Muscle layer of colon (tissue), 2 donors: Measurements from ENCODE around the gene IRF7.

ENCODE experiments used
- H3K27ac ChIP-seq: one replicate; pipeline ENCODE4 v1.7.0; 2013; ENCODE audit warnings: low read depth, mild to moderate bottlenecking, low read length, moderate library complexity
- H3K27me3 ChIP-seq, 2 donors: one replicate each; pipeline ENCODE4 v1.7.0; 2013; ENCODE audit warnings: low read length in 2 of 2, mild to moderate bottlenecking in 2 of 2; ENCODE audit not compliant: insufficient read depth in 2 of 2, control insufficient read depth in 1 of 2
- H3K36me3 ChIP-seq: one replicate; pipeline ENCODE4 v1.7.0; 2013; ENCODE audit warnings: mild to moderate bottlenecking, low read length; ENCODE audit not compliant: insufficient read depth
- H3K4me1 ChIP-seq: one replicate; pipeline ENCODE4 v1.7.0; 2013; ENCODE audit warnings: mild to moderate bottlenecking, low read length; ENCODE audit not compliant: insufficient read depth
- H3K4me3 ChIP-seq, 2 donors: one replicate each; pipeline ENCODE4 v1.7.0; 2013; ENCODE audit warnings: low read length in 2 of 2, low read depth in 1 of 2, mild to moderate bottlenecking in 1 of 2, moderate library complexity in 1 of 2
- H3K9ac ChIP-seq: one replicate; pipeline ENCODE4 v1.7.0; 2013; ENCODE audit warnings: low read length
- H3K9me3 ChIP-seq: one replicate; pipeline ENCODE4 v1.7.0; 2013; ENCODE audit warnings: mild to moderate bottlenecking, low read length
- donor health status: abdominal sarcoma.
- donor health status: Adenocarcinoma of cecum.

IRF7 gene

DNA sequence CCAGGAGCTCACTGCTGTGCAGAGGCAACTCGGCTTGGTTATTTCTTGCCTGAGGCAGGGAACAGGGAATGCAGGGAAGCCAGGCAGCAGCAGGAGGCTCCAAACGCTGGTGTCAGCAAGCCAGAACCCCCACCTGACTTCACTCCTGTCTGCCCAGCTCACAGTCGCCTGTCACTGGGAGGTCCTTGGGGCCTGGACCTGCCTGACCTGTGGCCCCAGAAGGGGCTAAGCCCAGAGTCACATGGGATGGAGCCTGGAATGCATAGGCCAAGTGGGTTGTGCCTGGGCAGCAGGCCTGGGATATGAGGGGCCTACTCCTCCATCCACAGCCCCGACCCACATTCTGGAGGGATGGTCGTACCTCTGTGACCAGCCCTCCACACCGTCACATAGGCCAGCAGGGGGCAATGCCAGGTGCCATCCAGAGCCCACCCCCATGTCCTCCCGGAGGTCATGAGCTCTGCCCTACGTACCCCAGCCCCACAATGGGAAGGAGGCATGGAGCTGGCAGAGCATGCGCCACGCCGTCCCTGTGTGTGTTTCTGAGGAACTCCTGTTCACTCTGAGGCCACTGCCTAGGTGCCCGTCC is 49.7 kb downstream of the IRF7 start:
- H3K27me3 ChIP-seq, result peaks cover 0 to 4% of the 10 kb centered on the region in 2 donors
- no peak overlapping the region for H3K27ac ChIP-seq
- no peak overlapping the region for H3K4me3 ChIP-seq
- no peaks in the 10 kb centered on the region for H3K9me3 ChIP-seq
- H3K9ac ChIP-seq, result no peak overlapping the region
- peaks cover 7% of the 10 kb centered on the region for H3K4me1 ChIP-seq
- no peaks in the 10 kb centered on the region for H3K36me3 ChIP-seq

DNA sequence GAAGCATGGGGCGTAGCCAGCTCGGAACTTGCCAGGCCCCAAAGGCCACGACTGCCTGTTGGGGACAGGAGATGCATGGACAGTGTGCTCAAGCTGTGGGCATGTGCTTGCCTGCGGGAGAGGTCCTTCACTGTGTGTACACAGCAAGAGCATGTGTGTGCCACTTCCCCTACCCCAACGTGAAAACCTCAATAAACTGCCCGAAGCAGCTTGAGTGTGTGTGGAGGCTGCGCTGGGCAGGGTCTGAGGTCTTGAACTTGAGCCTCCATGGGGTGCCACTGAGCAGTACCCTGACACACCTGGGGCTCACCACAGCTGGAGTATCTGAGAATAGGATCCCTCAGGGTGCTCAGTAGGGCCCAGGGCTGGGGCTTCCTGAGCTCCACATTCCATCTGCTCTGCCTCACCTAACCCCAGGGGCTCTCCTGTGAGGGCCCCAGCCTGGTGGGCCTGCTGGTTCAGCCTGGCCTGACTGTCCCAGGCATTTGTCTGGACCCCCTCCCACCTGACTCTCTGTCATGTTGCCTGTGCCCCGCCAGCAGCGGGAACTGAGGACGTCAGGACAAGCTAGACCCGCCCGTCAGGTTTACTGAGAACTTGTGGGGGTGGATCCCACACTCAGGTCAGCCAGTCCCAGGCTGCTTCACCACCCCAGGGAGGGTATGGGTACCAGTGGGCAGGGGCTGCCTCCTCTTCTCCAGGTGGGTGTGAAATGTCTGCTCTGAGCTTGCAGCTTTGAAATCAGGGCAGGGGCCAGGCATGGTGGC is 51.8 kb downstream of the IRF7 start:
- H3K27ac ChIP-seq, result no peak overlapping the region
- H3K9ac ChIP-seq, result no peak overlapping the region
- H3K4me1 ChIP-seq, result peaks cover 6% of the 10 kb centered on the region
- no peaks in the 10 kb centered on the region for H3K9me3 ChIP-seq
- H3K36me3 ChIP-seq, result no peaks in the 10 kb centered on the region
- H3K27me3 ChIP-seq, result peaks cover 0 to 11% of the 10 kb centered on the region in 2 donors
- H3K4me3 ChIP-seq, result no peak overlapping the region

DNA sequence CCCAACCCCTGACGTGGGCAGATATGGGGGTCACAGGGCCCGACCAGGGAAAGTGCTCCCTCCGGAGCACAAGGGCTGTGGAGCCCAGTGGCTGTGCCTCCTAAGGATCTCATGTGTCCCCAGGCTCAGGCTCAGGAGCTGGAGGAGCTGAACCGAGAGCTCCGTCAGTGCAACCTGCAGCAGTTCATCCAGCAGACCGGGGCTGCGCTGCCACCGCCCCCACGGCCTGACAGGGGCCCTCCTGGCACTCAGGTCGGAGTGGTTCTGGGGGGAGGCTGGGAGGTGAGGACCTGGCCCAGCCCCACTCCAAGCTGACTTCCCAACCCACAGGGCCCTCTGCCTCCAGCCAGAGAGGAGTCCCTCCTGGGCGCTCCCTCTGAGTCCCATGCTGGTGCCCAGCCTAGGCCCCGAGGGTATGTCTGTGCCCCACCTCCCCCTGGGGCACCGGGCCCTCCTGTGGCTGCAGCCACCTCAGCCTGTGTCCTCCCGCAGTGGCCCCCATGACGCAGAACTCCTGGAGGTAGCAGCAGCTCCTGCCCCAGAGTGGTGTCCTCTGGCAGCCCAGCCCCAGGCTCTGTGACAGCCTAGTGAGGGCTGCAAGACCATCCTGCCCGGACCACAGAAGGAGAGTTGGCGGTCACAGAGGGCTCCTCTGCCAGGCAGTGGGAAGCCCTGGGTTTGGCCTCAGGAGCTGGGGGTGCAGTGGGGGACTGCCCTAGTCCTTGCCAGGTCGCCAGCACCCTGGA is 52.5 kb downstream of the IRF7 start:
- Histone ChIP-seq H3K4me1 (peaks cover 4% of the 10 kb centered on the region), H3K27me3 (peaks cover 0 to 13% of the 10 kb centered on the region in 2 donors), H3K4me3 (no peak overlapping the region), H3K36me3 (no peaks in the 10 kb centered on the region), H3K9ac (no peak overlapping the region), H3K9me3 (no peaks in the 10 kb centered on the region), H3K27ac (no peak overlapping the region)
